Measurements from ENCODE around the gene TCAIM. TPM values are rescaled to one million over a fixed set of nuclear protein-coding genes. Genes with fewer than 3 reads are reported as not detected.

Gene TCAIM
- polyA plus RNA-seq, 1 donor (not counting 4 experiments of a cell fraction or from before 2014, with no cell fraction given), result 28.0 TPM

DNA sequence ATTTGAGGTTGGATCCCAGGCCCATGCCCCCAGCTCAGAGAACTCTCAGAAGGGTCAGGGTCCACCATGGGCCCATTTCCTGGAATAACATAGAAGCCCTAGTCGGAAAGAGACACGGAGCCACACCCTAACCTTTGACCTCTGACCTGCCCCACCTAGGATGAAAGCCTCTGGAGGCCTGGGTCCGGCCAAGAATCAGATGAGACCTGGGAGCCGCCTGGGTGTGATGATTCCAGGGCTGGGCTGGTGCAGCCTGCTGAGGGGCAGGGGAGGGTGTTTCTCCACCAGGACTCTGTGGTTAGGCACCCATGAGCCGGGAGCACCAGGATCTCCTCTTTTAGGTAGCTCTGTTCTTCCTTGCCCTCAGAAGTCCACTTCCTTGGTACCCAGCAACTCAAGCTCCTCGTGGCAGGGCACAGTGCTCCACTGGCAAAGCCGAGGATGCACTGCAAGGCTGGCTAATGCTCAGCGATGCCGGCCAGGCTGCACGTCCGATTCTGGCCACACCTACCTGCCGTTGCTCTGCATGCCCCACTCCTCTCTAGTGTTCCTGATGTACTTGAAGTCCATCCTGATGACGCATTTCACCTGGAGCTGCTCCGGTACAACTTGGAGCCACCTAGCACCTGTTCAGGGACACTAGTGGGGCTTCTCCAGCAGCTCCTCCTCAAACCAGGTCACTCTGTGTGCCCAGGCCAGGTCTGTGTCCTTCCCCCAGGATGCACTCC, 81.5 kb downstream of the TCAIM start:
- H3K36me3 ChIP-seq (ENCODE audit: control insufficient read depth in 2 of 2, extremely low read depth in 1 of 2, insufficient read depth in 2 of 2, low read length in 2 of 2), result no peaks in the 10 kb centered on the region
- DNase-seq (ENCODE audit: low read depth, low spot score) (no peak), FAIRE-seq (no peak)
- no peak for TF ChIP-seq EZH2 (IDR thresholded peaks at IDR 0.05; ENCODE audit: low read length)
- TF ChIP-seq, protein P1, sequence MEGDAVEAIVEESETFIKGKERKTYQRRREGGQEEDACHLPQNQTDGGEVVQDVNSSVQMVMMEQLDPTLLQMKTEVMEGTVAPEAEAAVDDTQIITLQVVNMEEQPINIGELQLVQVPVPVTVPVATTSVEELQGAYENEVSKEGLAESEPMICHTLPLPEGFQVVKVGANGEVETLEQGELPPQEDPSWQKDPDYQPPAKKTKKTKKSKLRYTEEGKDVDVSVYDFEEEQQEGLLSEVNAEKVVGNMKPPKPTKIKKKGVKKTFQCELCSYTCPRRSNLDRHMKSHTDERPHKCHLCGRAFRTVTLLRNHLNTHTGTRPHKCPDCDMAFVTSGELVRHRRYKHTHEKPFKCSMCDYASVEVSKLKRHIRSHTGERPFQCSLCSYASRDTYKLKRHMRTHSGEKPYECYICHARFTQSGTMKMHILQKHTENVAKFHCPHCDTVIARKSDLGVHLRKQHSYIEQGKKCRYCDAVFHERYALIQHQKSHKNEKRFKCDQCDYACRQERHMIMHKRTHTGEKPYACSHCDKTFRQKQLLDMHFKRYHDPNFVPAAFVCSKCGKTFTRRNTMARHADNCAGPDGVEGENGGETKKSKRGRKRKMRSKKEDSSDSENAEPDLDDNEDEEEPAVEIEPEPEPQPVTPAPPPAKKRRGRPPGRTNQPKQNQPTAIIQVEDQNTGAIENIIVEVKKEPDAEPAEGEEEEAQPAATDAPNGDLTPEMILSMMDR (optimal IDR thresholded peaks at IDR 0.05 in 1 of 3, IDR thresholded peaks at IDR 0.05 in 1 of 3, conservative IDR thresholded peaks at IDR 0.05 in 1 of 3; ENCODE audit: extremely low read depth in 1 of 3, insufficient read depth in 2 of 3, low read length in 3 of 3), result no peak
- H3K9ac ChIP-seq (ENCODE audit: control insufficient read depth, extremely low read depth, insufficient read depth, low read length), result no peak overlapping the region
- no peak overlapping the region for H2AFZ ChIP-seq (ENCODE audit: control insufficient read depth, low read length)
- no peaks in the 10 kb centered on the region for H3K79me2 ChIP-seq (ENCODE audit: control insufficient read depth, insufficient read depth, low read length)
- no peaks in the 10 kb centered on the region for H3K9me3 ChIP-seq (ENCODE audit: control insufficient read depth, low read depth, low read length)
- no peaks in the 10 kb centered on the region for H3K9me1 ChIP-seq (ENCODE audit: control insufficient read depth, extremely low read depth, insufficient read depth, low read length)
- no peaks in the 10 kb centered on the region for H3K4me1 ChIP-seq (ENCODE audit: control insufficient read depth, extremely low read depth, insufficient read depth, low read length)
- H3K4me2 ChIP-seq (ENCODE audit: control insufficient read depth, extremely low read depth, insufficient read depth, low read depth, low read length), result no peak overlapping the region
- no peak overlapping the region for H3K4me3 ChIP-seq (ENCODE audit: control insufficient read depth in 2 of 3, extremely low read depth in 1 of 3, insufficient read depth in 2 of 3, low read depth in 1 of 3, low read length in 3 of 3)
- no peaks in the 10 kb centered on the region for H3K27me3 ChIP-seq (ENCODE audit: control insufficient read depth, extremely low read depth, insufficient read depth, low read length)
- dilution Hi-C loops (cut with MboI; ENCODE audit: extremely low pct_ligation_motif_present, low sequenced_read_pairs), result no loop called here
- no peaks in the 10 kb centered on the region for H4K20me1 ChIP-seq (ENCODE audit: control insufficient read depth, extremely low read depth, insufficient read depth, low read length)
- H3K27ac ChIP-seq (ENCODE audit: control insufficient read depth, insufficient read depth, low read length), result no peak overlapping the region

- H3K9me3 ChIP-seq (ENCODE audit: control insufficient read depth, low read depth, low read length), result no peaks in the 10 kb centered on the region
- H3K9ac ChIP-seq (ENCODE audit: control insufficient read depth, extremely low read depth, insufficient read depth, low read length), result no peak overlapping the region
Measured at GRCh38 chr3:44420676-44421075, 82.1 kb downstream of the TCAIM start.

More at GRCh38 chr3:44420676-44421075, 82.1 kb downstream of the TCAIM start:
- no peaks in the 10 kb centered on the region for H3K9me1 ChIP-seq (ENCODE audit: control insufficient read depth, extremely low read depth, insufficient read depth, low read length)
- FAIRE-seq, result no peak
- no peaks in the 10 kb centered on the region for H4K20me1 ChIP-seq (ENCODE audit: control insufficient read depth, extremely low read depth, insufficient read depth, low read length)
- H2AFZ ChIP-seq (ENCODE audit: control insufficient read depth, low read length), result no peak overlapping the region
- no peaks in the 10 kb centered on the region for H3K27me3 ChIP-seq (ENCODE audit: control insufficient read depth, extremely low read depth, insufficient read depth, low read length)
- H3K36me3 ChIP-seq (ENCODE audit: control insufficient read depth in 2 of 2, extremely low read depth in 1 of 2, insufficient read depth in 2 of 2, low read length in 2 of 2), result no peaks in the 10 kb centered on the region
- H3K79me2 ChIP-seq (ENCODE audit: control insufficient read depth, insufficient read depth, low read length), result no peaks in the 10 kb centered on the region
- no peak overlapping the region for H3K4me2 ChIP-seq (ENCODE audit: control insufficient read depth, extremely low read depth, insufficient read depth, low read depth, low read length)
- no peaks in the 10 kb centered on the region for H3K4me1 ChIP-seq (ENCODE audit: control insufficient read depth, extremely low read depth, insufficient read depth, low read length)
- no peak for DNase-seq (ENCODE audit: low read depth, low spot score)
- no peak for TF ChIP-seq EZH2 (IDR thresholded peaks at IDR 0.05; ENCODE audit: low read length)
- TF ChIP-seq, protein P1 (optimal IDR thresholded peaks at IDR 0.05 in 1 of 3, IDR thresholded peaks at IDR 0.05 in 1 of 3, conservative IDR thresholded peaks at IDR 0.05 in 1 of 3; ENCODE audit: extremely low read depth in 1 of 3, insufficient read depth in 2 of 3, low read length in 3 of 3), result no peak
- H3K27ac ChIP-seq (ENCODE audit: control insufficient read depth, insufficient read depth, low read length), result no peak overlapping the region
- no peak overlapping the region for H3K4me3 ChIP-seq (ENCODE audit: control insufficient read depth in 2 of 3, extremely low read depth in 1 of 3, insufficient read depth in 2 of 3, low read depth in 1 of 3, low read length in 3 of 3)
- dilution Hi-C loops (cut with MboI; ENCODE audit: extremely low pct_ligation_motif_present, low sequenced_read_pairs), result no loop called here
